Panc1 (cell line): ENCODE data around the gene PRAMEF14.
"Not testable (repeated sequence)": the region's sequence is repeated elsewhere in the genome, so short reads cannot be mapped to it uniquely, and the experiment has no call there.

Source experiments
- POLR2AphosphoS5 ChIP-seq: IDR thresholded peaks from 2 replicates; pipeline ENCODE4 v1.6.1; 2012; ENCODE audit warnings: mild to moderate bottlenecking, low read depth, low read length, moderate library complexity
- SIN3A ChIP-seq: IDR thresholded peaks from 2 replicates; pipeline ENCODE4 v1.6.1; 2012; ENCODE audit warnings: low read depth, mild to moderate bottlenecking, low read length, moderate library complexity, borderline replicate concordance; ENCODE audit not compliant: insufficient read depth
- TF ChIP-seq, protein P1 (sequence below): fragments of 450-650 bp; IDR thresholded peaks from 2 replicates; pipeline ENCODE4 v1.5.1; 2017; ENCODE audit warnings: mild to moderate bottlenecking
- TF ChIP-seq, protein P2 (sequence below), 2 experiments: IDR thresholded peaks; 2 replicates each; pipeline ENCODE4 v1.6.1; 2011 to 2012; ENCODE audit warnings: low read depth in 2 of 2, control low read depth in 1 of 2, low read length in 1 of 2, mild to moderate bottlenecking in 1 of 2, moderate library complexity in 1 of 2; ENCODE audit not compliant: insufficient read depth in 1 of 2

DNA sequence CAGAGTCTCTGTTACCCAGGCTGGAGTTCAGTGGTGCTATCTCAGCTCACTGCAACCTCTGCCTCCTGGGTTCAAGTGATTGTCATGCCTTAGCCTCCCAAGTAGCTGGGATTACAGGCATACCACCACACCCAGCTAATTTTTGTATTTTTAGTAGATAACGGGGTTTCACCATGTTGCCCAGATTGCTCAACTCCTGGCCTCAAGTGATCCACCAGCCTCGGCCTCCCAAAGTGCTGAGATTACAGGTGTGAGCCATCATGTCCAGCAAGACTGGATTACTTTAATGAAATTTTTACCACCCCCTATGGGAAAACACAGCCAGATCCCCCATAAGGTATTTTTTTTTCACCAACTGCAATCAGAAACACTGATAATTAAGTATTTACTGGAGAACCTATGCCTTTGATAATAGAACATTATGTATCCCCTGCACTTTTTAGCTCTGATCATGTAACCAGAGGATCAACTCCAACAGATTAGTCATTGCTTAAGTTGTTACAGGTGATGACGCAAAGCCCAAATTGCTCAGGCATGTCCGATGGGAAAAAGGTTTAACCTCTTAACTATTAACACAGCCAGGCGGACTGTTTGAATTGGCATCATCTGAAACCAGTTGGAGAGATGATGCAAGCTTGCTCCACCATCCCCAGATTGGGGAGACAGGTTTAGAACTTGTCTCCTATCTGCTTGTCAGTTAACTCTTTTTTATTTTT lies 49.6 kb downstream of the PRAMEF14 start:
- TF ChIP-seq, protein P1, sequence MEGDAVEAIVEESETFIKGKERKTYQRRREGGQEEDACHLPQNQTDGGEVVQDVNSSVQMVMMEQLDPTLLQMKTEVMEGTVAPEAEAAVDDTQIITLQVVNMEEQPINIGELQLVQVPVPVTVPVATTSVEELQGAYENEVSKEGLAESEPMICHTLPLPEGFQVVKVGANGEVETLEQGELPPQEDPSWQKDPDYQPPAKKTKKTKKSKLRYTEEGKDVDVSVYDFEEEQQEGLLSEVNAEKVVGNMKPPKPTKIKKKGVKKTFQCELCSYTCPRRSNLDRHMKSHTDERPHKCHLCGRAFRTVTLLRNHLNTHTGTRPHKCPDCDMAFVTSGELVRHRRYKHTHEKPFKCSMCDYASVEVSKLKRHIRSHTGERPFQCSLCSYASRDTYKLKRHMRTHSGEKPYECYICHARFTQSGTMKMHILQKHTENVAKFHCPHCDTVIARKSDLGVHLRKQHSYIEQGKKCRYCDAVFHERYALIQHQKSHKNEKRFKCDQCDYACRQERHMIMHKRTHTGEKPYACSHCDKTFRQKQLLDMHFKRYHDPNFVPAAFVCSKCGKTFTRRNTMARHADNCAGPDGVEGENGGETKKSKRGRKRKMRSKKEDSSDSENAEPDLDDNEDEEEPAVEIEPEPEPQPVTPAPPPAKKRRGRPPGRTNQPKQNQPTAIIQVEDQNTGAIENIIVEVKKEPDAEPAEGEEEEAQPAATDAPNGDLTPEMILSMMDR = not testable (repeated sequence)
- TF ChIP-seq, protein P2, sequence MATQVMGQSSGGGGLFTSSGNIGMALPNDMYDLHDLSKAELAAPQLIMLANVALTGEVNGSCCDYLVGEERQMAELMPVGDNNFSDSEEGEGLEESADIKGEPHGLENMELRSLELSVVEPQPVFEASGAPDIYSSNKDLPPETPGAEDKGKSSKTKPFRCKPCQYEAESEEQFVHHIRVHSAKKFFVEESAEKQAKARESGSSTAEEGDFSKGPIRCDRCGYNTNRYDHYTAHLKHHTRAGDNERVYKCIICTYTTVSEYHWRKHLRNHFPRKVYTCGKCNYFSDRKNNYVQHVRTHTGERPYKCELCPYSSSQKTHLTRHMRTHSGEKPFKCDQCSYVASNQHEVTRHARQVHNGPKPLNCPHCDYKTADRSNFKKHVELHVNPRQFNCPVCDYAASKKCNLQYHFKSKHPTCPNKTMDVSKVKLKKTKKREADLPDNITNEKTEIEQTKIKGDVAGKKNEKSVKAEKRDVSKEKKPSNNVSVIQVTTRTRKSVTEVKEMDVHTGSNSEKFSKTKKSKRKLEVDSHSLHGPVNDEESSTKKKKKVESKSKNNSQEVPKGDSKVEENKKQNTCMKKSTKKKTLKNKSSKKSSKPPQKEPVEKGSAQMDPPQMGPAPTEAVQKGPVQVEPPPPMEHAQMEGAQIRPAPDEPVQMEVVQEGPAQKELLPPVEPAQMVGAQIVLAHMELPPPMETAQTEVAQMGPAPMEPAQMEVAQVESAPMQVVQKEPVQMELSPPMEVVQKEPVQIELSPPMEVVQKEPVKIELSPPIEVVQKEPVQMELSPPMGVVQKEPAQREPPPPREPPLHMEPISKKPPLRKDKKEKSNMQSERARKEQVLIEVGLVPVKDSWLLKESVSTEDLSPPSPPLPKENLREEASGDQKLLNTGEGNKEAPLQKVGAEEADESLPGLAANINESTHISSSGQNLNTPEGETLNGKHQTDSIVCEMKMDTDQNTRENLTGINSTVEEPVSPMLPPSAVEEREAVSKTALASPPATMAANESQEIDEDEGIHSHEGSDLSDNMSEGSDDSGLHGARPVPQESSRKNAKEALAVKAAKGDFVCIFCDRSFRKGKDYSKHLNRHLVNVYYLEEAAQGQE (IDR thresholded peaks at IDR 0.05; ENCODE audit: insufficient read depth in 1 of 2, low read depth in 2 of 2, low read length in 1 of 2) = not testable (repeated sequence)
- TF ChIP-seq POLR2AphosphoS5, SIN3A: not testable (repeated sequence)
